Fibroblast of peridontal ligament (primary cell): ENCODE data around the gene PXK.

ENCODE experiments used
- DNase-seq: peaks from one replicate; pipeline ENCODE4 v3.0.0-alpha.2; 2010; ENCODE audit errors: extremely low read depth

Gene PXK

DNA sequence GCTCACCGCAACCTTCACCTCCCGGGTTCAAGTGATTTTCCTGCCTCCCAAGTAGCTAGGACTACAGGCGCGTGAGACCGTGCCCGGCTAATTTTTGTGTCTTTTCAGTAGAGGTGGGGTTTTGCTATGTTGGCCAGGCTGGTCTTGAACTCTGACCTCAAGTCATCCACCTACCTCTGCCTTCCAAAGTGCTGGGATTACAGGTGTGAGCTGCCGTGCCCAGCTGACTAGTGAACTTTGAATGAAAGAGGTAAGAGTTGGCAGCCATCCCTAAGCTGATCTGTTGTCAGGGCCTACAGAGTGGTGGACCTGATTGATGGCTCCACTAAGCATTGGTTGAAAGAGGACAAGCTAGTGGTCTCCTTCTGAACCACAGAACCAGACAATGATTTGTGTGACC, 15.3 kb downstream of the PXK start:
- DNase-seq, result no peak

- DNase-seq, result no peak
Observed at GRCh38 chr3:58349792-58350626, 17.3 kb downstream of the PXK start.

GRCh38 chr3:58350627-58351013, 17.9 kb downstream of the PXK start:
- peak; percentile 70 for DNase-seq

- no peak for DNase-seq
Observed at GRCh38 chr3:58351920-58352319, 19.2 kb downstream of the PXK start.

DNA sequence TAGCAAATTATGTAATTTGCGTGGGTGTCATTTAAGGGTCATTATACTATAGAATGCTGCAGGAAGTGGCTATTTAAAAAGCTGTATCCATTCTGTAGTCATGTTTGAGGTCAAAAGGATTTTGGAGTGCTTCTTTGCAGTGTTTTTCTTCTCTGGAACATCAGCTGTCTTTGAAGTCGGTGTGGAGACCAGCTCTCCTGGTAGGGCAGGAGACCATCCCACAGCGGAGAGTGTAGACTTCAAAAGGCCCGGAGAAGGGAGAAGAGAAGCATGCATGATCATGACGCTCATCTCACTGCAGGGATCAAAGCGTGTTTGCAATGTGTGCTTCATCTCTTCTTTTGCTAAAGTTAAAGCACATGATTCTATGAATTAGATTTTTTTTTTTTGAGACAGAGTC, 19.9 kb downstream of the PXK start:
- DNase-seq, result no peak

DNA sequence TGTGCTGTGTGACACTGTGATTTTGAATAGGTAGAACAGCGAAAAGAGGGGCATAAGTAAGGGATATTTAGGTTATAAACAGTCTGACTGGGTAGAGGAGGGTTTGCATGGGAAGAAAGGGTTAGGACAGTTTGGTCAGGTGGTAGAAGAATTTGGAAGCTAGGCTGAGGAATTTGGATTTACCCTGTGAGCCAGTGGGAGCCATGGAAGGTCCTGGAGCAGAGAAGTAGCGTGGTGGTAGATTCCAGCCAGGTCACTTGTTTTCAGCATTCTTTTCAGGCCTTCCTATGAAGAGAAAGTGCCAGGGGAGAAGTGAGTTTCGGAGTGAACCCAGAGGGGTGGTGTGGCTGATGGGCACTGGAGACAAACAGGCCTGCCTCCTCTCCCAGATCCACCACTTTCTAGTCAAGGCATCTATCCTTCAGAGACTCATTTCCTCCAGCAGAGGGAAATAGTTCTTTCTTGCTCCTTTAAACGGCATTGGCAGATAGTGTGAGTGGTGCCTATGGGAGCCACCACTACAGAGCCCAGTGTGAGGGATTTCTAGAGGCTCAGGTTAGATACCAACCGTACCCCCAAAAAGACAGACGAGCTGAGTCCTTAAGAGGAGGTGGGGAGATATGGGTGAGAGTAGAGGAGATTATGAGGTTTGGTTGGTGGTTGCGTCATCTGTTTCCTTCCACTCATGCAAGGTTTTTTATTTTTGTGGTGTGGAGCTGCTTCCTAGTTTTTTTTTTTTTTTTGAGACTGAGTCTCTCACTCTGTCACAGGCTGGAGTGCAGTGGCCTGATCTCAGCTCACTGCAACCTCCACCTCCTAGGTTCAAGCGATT, 21.2 kb downstream of the PXK start:
- peak; percentile 63 for DNase-seq

GRCh38 chr3:58355179-58355578, 22.5 kb downstream of the PXK start:
- no peak for DNase-seq

- DNase-seq, result no peak
Observed at GRCh38 chr3:58356054-58356453, 23.4 kb downstream of the PXK start.

GRCh38 chr3:58357402-58357801, 24.7 kb downstream of the PXK start:
- no peak for DNase-seq

GRCh38 chr3:58358092-58358491, 25.4 kb downstream of the PXK start:
- no peak for DNase-seq

DNA sequence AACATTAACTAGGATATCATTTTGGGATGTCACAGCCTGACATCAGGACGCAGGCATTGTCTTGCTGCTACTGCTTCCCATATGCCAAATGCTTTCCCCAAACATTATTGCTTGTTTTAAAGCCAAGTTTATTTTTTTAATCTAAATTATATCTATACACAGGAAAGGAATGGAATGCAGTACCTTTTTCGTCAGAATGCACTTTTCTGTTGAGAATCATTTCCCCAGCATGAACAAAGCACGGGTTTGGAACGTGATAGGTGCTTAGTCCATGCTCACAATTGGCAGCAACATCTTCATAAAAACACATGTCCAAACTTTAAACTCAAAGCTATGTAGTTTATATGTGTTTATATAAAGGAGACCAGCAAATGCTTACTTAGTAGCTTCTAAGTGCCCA, 26.1 kb downstream of the PXK start:
- no peak for DNase-seq

GRCh38 chr3:58359621-58360020, 26.9 kb downstream of the PXK start:
- DNase-seq, result no peak

DNA sequence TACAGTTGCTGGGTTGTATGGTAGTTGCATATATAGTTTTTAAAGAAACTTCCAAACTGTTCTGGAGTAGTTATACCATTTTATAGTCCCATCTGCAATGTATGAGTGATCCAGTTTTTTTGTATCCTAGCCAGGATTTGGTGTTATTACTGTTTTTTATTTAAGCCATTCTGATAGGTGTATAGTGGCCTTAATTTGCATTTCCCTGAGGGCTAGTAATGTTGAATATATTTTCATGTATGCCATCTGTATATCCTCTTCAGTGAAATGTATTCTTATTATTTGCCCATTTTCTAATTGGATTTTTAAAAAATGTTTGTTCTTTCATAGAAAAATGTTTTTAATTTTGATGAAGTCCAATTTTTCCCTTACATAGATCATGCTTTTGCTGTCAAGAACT, 29.2 kb downstream of the PXK start:
- no peak for DNase-seq

GRCh38 chr3:58366699-58367098, 34.0 kb downstream of the PXK start:
- peak; percentile 49 for DNase-seq

GRCh38 chr3:58369038-58369437, 36.3 kb downstream of the PXK start:
- no peak for DNase-seq

DNA sequence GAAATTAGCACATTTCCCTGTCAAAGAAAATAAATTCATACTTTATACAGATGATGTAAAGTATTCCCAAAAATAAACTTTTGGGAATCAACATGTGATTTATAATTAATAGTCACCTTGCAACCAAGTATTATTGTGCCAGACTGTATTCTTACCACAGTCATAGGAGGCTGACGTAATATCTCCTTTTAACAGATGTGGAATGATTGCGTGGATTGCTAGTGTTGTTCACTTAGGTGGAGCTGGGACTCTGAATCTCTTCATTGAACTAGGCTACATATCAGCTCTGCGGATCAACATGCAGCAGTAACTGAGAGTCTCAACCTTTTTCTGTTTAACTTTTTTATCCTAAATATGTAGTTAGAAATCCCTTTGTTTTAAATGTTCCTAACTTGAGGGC, 37.2 kb downstream of the PXK start:
- DNase-seq, result no peak

GRCh38 chr3:58370407-58370806, 37.7 kb downstream of the PXK start:
- no peak for DNase-seq

DNA sequence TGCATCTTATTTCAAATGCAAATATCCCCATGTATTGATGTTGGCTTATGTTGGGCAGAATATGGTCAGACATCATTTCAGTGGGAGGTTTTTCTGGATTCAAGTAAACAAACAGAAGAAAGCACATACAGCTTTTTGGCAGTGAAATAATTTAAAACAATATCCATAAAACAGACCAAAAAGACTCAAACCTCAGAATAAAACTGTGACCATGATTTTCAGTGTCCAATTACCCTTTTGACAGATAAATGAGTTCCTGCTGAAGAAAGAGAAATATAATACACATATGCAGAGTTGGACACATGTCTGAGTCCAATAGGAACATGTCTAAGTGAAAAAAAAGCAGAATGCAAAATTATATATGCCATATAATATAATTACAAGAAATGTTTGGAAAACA, 39.1 kb downstream of the PXK start:
- no peak for DNase-seq

DNA sequence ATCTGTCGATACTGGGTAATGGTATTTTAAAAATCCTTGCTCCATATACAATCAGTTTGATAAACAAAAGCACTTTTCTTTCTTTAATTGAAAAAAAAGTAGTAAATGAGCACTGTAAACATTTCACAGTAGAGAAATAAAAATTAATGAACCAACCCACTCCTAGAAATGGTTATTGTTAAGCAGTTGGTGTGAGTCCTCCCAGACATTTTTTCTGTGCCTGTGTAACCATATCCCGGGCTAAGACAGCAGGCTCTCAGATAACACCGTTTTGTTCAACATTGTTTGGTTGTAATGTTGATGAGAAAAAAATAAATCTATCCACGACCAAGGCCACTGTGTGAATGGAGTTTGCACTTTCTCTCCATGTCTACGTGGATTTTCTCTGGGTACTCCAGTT, 42.6 kb downstream of the PXK start:
- no peak for DNase-seq

DNA sequence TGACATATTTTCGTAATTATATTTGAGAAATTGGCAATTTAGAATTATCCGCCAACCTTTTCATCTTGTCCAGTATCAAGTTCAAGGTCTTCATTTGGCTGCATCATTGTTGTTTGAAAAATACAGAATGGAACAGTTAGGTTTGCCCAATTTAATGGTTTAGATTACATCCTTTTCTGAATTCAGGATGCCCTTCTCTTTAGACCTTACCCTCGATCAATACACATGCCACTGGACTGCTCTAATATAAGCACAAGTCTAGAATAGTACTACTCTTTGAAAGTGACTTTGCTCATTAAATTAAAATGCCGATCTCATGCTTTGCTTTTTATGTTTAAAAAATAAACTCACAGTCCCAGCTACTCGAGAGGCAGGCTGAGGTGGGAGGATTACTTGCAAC, 44.5 kb downstream of the PXK start:
- no peak for DNase-seq

DNA sequence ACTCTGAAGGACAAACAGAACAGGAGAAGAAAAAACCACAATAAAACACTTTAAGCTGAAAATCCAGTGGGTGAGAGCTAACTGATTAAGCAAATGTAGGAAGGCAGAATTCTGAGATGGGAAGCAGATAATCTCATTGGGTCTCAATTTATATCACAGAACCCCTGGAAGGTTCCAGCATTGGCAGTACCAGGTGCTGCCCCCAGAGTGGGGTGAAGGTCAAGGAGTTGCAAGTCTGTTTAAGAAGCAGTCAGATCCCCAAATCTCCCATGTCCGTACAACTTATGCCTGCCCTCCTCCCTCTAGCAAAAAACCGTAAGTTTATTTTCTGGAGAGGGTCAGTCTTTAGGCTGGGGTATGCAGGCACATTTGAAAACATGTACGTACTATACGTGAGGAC, 45.1 kb downstream of the PXK start:
- DNase-seq, result no peak

- no peak for DNase-seq
Observed at GRCh38 chr3:58379351-58380073, 46.8 kb downstream of the PXK start.

GRCh38 chr3:58383476-58383875, 50.8 kb downstream of the PXK start:
- peak; percentile 94 for DNase-seq
